HG03066 (cell line): ENCODE results near the gene LMBR1L.
A peak's percentile ranks its signal among the peaks of the same experiment; 100 is the strongest.

Source experiments
- ATAC-seq: cut with Tn5 transposase; IDR thresholded peaks from one replicate; pipeline ENCODE4 v1.9.1; 2021; ENCODE audit warnings: low read depth; ENCODE audit not compliant: unreplicated experiment

The LMBR1L gene

DNA sequence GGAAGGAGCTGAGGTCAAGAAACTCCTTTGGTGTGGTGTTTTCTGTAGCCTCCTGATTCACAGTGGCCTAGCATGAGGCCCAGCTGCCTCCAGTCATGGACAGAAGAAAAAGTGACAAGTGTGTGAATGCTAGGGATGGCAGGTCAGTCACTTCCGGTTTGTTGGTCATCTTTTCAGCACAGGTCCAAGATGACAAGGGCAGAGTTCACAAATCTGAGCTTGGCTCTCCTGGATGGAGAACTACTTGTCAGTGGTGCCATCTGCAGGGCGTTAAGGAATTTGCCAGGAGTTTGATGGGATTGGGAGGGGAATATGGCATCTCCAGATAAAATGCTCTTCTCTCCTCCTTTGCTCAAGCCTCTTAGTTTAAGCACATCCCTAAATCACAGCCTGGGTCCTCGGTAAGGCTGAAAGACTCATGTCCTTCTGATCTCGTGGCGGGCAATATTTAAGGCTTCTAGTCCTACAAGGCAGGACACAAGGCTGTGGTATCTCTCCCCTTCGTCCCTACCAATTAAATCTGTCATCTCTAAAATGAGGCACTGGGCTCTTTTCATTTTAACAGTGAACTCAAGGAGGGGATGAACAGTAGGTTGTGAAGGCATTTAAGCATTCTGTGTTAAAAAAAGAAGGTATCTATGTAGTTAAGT, 10.5 kb upstream of the LMBR1L start:
- no peak for ATAC-seq

DNA sequence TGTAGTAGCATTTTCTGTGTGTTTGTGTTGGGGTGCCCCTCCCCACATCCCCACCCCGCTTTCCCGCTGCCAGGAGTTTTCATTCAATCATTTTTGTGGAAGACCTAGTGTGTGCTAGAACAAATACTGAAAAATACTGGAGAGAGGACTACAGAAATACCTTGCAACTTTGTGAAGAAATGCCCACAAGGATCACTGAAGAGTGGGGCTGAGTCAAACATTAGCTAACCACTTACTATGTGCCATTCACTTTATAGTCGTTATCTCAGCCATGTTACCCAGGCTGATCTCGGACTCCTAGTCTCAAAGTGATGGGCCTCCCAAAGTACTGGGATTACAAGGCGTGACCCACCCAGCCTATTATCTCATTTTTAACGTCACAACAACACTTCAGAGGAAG, 559 bp upstream of the LMBR1L start:
- ATAC-seq = peak; percentile 4

DNA sequence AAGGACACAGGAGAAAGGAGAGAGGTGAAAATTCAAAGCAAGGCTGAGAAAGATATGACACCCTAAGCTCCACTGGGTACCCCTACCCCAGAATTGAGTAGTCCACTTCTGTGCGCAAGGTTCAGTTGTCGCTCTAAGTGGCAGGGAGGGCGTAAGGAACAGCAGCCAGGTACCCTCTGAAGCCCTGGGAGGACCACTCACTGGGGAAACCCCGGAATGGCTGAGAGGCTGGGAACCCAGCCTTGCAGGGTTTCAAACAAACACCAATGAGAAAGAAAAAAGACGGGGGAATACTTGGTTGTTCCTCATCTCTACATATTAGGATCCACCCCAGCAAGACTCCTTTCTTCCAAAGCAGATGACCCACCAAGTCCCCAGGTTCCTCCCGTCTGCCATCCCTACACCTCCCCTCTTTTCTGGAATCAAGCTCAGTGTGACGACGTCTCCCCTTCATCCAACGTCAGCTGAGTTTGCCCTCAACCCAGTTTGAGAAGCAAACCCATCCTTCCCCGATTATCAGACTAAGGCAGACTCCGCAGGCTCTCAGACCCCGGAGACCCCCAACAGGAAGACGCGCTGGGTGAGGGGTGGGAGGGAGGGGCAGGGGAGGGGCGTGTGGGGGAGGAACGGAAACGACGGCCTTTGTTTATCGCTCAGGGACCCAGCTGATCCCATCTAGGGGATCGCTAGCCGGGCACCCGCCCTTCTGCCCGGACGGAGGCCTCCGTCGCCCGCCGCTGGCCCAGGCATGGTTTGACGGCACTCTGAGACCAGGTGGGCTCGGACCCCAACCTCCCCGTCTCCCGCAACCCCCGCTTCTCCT, 795 bp downstream of the LMBR1L start:
- no peak for ATAC-seq

DNA sequence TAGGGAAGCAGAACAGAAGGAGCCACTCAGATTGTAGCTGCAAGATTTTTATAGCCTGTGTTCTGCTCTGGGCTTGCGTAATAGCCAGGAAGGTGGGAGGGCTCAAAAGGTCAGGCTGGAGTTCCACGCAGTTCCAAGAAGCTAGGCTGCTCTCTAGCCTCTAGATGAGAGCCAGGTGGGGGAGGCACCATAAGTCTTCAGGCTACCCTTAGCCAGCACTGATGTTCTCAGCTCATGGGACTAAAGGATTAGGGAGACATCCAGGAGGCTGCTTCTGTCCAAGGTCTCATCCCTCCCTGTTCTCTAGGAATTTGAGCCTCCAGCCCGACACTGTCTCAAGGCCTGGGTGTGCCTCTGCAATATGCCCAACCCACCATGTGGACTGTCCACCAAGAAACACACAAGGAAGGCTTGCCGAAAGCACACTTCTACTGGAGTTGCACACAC, 1.7 kb downstream of the LMBR1L start:
- no peak for ATAC-seq

DNA sequence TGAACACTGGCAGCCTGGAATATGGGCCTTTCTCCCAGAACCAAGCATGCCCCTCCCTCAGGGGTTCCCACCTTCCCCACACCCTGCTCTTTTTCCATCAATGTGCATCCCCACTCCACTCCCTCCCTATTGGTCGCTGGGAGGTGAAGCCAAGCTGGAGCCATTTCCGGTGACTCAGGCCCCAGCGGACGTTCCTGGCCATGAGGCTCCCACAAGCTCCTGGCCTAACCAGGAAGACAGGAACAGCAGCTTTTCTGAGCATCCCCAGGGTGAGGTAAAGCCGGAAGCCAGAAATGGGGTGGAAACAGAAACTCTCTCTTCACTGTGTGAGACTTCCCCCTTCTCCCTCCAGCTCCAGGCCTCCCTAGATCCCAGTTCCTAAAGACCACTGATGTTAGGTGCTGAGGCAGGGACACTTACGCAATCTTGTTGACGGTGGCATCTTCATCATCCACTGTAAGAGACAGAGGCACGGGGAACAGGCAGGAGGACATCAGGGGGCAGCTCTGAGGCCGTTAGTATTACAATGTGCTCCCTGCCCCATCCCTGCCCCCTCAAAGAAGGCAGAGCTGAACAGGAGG, 5.1 kb downstream of the LMBR1L start:
- no peak for ATAC-seq

DNA sequence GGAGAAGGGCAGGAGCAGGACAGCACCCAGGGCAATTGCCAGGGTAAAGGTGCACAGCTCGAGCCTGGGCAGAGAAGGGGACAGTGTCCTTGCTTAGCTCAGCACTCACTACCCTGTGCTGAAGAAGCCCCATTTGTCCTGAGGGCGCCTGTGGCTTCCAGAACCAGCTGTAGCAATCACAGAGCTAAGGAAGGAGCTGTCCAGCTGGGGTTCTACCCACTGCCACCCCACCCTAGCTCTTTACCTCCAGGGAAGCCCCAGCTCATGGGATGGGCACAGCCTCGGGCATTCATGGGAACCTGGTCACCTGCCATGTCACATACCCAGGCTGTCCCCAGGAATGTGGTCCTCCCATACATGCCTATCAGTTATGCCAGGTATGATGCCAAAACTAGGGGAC, 5.8 kb downstream of the LMBR1L start:
- no peak for ATAC-seq

DNA sequence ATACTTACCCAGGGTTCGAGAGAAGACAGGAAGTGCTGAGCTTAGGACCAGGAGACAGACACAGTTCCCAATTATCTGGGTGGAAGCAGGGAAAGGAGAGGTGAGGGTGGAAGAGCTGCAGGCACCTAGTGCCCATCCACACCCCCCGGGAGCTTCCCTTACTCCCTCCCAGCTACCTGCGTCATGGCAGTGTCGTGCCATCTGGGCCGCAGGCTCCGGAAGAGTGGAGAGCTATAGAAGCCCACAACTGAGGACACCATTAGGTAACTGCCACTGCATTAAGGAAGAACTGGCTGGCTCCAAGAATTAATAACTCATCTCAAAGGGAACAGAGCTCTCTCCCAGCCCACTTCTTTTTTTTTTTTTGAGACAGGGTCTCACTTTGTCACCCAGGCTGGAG, 10.3 kb downstream of the LMBR1L start:
- ATAC-seq = no peak

DNA sequence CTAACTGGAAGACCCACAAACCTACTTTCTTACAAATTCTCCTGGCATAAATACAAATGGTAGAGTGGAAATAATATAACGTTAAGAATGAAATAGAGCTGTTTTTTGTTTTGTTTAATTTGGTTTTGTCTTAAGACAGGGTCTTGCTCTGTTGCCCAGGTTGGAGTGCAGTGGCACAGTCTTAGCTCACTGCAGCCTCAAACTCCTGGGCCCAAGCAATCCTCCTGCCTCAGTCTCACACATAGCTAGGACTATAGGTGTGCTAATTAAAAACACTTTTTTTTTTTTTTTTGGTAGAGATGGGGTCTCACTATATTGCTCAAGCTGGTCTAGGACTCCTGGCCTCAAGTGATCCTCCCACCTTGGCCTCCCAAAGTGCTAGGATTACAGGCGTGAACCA, 11.9 kb downstream of the LMBR1L start:
- ATAC-seq = no peak

DNA sequence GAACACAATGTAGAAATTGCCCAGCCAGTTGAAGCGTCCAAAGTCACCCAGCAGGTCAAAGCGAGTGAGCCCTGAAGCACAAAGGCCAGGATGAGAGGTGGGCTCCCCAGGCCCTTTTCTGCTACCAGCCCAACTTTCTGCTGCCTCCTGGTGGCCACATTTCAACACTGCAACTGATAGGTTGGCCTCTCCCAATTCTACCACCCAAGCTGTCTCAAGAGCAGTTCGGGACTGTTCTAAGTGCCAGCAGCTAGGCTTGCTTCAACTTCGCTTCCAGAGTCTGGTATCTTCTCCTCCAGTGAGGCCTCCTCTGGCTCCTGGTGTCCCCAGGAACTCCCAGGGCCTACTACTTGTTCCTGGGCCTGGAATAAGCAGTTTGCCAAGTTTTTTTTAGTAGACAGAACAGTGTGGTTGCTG, 12.6 kb downstream of the LMBR1L start:
- no peak for ATAC-seq

DNA sequence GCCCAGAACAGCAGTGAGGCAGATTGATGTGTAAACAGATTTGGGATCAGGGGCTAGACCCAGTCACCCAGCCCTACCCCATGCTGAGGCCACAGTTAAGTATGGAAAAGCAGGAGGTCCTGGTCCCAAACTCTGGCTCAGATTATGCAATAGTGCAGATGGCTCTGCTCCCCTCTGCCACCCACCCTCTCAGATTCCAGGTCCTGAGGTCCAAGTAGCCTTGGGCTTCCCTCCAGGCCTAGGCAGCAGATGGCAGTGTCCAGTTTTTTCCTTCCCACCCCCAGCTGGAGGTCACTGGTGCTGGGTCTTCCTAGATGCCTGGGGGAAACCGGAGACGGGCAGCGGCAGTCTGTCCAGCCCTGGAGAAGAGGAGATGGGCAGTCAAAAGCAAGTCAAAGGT, 13.3 kb downstream of the LMBR1L start:
- ATAC-seq = no peak

DNA sequence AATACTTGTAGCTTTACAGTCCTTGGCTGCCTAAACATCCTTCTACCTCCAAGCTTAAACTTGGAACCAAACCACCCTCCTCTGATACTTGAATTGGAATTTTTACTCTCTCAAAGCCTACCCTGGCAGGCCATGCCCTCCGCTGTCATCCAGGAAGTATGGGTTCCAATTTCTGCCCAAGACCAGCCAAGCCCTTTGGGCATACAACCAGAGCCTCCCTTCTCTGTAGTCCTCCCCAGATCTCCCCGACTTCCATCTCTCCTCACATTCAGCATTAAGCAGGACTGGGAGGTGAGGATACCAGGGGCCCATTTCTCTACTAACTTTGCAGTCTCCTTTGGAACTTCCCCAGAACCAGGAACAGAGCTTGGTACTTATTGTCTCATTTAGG, 15.7 kb downstream of the LMBR1L start:
- ATAC-seq = no peak

DNA sequence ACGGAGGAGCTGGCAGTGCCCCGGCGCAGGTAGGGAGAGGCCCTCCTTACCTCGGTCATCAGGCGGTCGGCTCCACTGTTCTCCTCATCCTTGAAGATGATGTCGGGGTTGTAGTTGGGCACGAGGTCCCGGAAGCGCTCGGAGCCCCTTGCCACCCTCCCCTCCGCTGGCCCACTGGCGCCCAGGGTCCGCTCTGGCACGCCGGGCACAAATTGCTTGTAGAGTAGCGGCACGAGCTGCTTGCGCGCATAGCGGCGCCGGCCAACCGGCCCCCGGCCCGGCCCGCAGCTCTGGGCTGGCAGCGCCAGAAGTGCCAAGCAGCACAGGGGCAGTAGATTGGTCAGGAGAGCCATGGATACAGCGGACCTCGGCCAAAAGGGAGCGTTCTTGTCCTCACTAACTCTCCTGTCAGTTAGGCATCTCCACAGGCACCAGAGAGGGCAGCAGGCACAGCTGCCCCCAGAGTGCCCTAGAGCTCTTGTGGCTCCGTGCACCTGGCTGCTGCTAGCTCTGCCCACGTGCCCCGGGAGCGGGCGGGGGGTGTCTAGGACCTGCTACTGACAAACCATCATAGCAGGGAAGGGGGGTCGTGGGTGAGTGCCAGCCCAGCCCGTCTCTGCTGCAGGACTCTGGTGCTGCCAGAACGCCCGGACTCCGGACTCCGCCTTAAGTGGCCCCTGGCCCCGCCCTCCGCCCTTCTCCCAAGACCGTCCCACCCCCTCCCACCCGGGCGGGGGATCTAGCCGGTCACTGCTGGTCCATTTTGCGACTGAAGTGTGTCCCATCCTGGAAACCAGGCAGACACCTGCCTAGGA, 16.3 kb downstream of the LMBR1L start, which contains the start of gene DHH:
Gene DHH (minus strand): TSS at position 642 of the 815 bp plus-strand sequence. CDS start 289 bp downstream, at position 353.
- ATAC-seq = no peak

DNA sequence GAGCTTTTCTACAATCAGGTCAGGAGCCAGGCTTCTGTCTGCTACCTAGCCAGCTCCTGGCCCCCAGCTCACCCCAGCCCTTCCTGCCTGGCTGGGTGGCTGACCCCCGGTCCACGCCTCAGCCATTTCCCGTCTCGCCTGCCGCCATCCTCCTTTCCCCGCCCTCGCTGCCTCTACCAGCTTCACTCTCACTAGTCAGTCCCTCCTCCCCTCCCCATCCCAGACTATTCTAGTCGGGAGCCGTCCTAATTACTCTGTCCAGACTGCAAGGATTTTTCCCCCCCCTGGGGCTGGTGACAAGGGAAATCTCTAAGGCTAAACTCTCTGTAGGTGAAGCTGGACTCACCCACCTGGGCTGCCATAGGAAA, 16.9 kb downstream of the LMBR1L start:
- ATAC-seq = no peak

DNA sequence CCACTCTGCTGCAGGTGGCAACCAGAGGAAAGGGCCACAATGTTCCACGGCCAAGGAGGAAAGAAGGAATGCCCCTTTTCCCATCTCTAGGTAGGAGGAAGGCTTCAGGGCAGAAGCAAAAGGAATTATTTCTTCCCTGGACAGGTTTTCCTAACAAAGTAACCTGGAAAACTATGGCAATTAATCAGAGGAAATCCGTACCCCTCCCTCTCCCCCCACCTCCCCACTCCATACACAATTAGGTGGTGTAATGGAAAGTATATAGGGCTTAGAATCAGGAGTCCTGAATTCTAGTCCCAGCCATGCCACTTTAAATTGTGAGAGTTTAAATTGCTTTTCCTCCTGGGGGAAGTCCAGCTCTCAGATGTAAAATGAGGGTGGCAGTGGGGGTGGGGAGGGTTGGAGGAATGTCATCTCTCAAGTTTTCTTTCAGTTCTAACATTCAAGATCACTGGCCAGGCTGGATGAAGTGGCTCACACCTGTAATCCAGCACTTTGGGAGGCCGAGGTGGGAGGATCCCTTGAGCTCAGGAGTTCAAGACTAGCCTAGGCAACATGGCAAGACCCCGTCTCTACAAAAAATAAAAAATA, 17.7 kb downstream of the LMBR1L start:
- no peak for ATAC-seq

DNA sequence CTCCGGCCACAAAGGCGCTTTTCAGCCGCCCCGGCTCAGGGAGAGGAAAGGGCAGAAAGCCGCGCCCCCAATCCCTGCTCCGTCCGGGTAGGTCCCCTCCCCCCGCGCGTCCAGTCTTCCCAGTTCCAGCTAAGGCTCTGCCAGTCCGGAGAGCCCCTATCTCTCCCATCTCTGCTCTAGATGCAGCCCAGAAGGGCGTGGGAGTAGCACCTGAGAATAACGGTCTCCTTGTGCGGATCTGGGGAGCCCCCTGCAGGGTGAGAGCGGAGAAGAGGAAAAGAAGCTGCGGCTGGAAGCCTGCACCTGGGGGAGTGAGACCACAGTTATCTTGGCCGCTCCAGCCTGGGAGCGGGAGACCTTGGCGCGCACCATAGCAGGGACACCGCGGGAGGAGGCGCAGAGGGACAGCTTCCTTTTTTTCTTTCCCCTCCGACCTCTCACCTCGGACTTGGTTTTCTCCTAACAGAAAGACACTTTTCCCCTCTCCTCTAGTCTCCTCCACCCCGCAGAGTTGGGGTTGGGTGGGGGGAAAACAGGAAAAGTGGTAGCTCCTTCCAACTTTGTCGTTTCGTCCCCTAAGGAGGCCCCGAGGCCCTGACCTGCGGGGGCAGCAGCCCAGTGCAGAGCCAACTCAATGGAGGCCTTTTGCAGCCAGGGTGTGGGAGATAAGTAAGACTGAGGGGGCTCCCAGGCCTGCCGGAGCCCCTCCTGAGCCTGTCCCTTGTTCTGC, 18.4 kb downstream of the LMBR1L start:
- no peak for ATAC-seq

DNA sequence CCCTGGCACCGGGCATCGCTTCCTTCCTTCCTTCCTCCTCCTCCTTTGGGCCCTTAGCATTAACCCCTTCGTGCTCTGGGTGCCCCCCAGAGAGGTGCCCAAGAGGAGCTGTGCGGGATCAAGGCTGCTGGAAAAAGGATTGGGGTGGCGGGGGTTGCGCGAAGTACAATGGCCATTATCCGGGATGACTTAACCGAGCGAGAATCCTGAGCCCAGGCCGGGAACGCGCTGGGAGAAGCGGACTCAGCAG, 18.9 kb downstream of the LMBR1L start:
- ATAC-seq = no peak

DNA sequence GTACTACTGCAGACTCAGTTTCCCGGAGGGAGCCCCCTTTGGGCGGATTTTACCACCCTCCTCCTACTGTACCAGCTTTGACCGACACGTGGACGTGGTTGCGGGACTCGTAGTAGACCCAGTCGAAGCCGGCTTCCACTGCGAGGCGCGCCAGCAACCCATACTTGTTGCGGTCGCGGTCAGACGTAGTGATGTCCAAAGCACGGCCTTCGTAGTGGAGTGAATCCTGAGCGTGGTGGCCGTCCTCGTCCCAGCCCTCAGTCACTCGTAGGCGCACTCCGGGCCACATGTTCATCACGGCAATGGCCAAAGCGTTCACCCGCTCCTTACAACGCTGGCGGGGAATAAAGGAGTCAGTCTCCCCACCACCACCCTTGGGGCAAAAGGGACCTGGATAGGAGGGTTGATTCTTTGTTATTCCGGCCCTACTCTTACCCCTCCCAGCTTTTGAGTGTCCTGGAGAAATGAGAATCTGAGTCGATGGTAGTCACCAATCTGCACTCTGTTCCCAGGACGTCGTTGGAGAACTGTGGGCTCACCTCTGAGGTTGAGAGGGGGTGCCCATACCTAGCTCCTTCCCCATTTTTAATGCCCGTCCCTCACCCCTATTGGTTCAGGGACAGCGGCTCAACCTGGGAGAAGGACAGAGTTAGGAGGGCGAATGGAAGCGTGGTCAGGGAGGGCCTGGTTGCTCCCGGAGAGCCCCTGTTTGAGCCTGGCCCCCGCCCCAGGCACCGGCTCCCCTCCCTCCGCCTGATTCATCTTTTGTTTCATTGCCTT, 19.4 kb downstream of the LMBR1L start:
- ATAC-seq = no peak

DNA sequence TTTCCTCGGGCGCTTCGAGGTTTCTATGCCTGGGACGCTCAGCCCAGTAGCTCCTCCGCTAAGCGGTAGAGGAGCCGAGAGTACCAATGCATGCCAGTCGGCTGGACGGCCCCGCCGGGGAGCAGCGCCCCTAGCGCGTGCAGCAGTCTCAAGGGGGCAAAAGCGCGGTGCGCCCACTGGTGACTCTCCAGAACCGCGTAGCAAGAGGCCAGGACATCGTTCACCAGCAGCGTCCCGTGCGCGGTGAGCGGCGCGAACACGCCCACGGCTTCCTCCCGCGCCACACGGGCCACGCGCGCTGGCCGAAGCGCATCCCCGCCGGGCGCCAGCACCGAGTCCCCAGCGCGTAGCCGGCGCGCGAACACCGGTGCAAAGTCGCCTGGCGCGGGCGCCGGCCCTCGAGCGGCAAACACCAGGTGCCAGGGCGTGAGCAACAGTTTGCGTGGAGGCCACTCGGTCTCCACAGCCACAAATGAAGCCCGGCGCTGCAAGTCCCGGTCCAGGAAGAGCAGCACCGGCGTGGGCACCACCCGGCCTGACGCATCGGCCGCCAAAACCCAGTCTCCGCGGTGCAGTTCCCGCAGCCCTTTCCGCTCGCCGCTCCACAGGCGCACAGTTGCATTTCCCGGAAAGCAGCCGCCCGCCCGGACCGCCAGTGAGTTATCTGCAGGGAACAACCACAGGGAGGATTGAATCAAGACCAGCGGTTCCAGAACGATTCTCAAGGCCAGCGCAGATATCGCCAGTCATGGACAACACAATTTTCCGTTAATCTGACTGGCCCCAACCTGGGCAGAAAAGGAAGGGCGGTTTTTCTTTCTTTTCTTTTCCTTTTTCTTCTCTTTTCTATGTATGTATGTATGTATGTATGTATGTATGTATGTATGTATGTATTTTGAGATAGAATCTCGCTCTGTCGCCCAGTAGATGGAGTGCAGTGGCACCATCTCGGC, 20.6 kb downstream of the LMBR1L start:
- no peak for ATAC-seq
